Measurements from ENCODE around the gene CCDC47.
"Not testable (repeated sequence)": the region's sequence is repeated elsewhere in the genome, so short reads cannot be mapped to it uniquely, and the experiment has no call there.

The CCDC47 gene

GRCh38 chr17:63741408-63742173 is 31.8 kb downstream of the CCDC47 start, which contains the start of gene STRADA:
TSS of gene STRADA (minus strand) at chr17:63741799. CDS start at chr17:63728369, 13,430 bp downstream.
- no peak for TF ChIP-seq CTCF (IDR thresholded peaks at IDR 0.05; ENCODE audit: low read depth, low read length)
- peak within 1 kb of the TSS; percentile 89 to 94 for H3K4me3 ChIP-seq (replicated peaks in 1 of 2; ENCODE audit: low read depth in 2 of 2, low read length in 2 of 2)
- DNase-seq (ENCODE audit: low read depth in 2 of 2) = peak; percentile 96 to 97

GRCh38 chr17:63741143-63741407 is 32.3 kb downstream of the CCDC47 start:
- peak overlapping the region; percentile 89 to 94 for H3K4me3 ChIP-seq (replicated peaks in 1 of 2; ENCODE audit: low read depth in 2 of 2, low read length in 2 of 2)

GRCh38 chr17:63740464-63741142 is 32.8 kb downstream of the CCDC47 start:
- peak overlapping the region; percentile 89 to 94 for H3K4me3 ChIP-seq (replicated peaks in 1 of 2; ENCODE audit: low read depth in 2 of 2, low read length in 2 of 2)
- peak; percentile 12 to 14 for DNase-seq (ENCODE audit: low read depth in 2 of 2)
- TF ChIP-seq CTCF (IDR thresholded peaks at IDR 0.05; ENCODE audit: low read depth, low read length) = no peak

More at GRCh38 chr17:63741143-63741407, 32.3 kb downstream of the CCDC47 start:
- no peak for DNase-seq (ENCODE audit: low read depth in 2 of 2)
- no peak for TF ChIP-seq CTCF (IDR thresholded peaks at IDR 0.05; ENCODE audit: low read depth, low read length)

GRCh38 chr17:63735691-63736090 is 37.7 kb downstream of the CCDC47 start:
- DNase-seq (ENCODE audit: low read depth in 2 of 2) = no peak
- H3K4me3 ChIP-seq (replicated peaks in 1 of 2; ENCODE audit: low read depth in 2 of 2, low read length in 2 of 2) = no peak overlapping the region
- TF ChIP-seq CTCF (IDR thresholded peaks at IDR 0.05; ENCODE audit: low read depth, low read length) = no peak

GRCh38 chr17:63722403-63722802 is 51.0 kb downstream of the CCDC47 start:
- DNase-seq (ENCODE audit: low read depth in 2 of 2) = no peak
- TF ChIP-seq CTCF (IDR thresholded peaks at IDR 0.05; ENCODE audit: low read depth, low read length) = no peak
- no peak overlapping the region for H3K4me3 ChIP-seq (replicated peaks in 1 of 2; ENCODE audit: low read depth in 2 of 2, low read length in 2 of 2)

- not testable (repeated sequence) for H3K4me3 ChIP-seq (replicated peaks in 1 of 2; ENCODE audit: low read depth in 2 of 2, low read length in 2 of 2); DNase-seq (ENCODE audit: low read depth in 2 of 2)
Measured at GRCh38 chr17:63720194-63720593, 53.2 kb downstream of the CCDC47 start.

GRCh38 chr17:63718988-63719387 is 54.4 kb downstream of the CCDC47 start:
- TF ChIP-seq CTCF (IDR thresholded peaks at IDR 0.05; ENCODE audit: low read depth, low read length) = no peak
- no peak overlapping the region for H3K4me3 ChIP-seq (replicated peaks in 1 of 2; ENCODE audit: low read depth in 2 of 2, low read length in 2 of 2)
- DNase-seq (ENCODE audit: low read depth in 2 of 2) = peak in 1 of 2 donors; percentile 31

Measured in cardiac fibroblast (primary cell).